ENCODE measurements around the gene PPP1R16B. TPM values are rescaled to one million over a fixed set of nuclear protein-coding genes. Genes with fewer than 3 reads are reported as not detected.
A peak's percentile ranks its signal among the peaks of the same experiment; 100 is the strongest.

The PPP1R16B gene
- total and polyA plus RNA-seq, 9 donors = 4.0 to 5.9 (median 5.1) TPM

GRCh38 chr20:38873050-38873581, 67.6 kb downstream of the PPP1R16B start:
- Histone ChIP-seq H3K36me3 (ENCODE audit: control insufficient read depth, insufficient read depth, low read length) (no peaks in the 10 kb centered on the region), H3K9me3 (replicated peaks; ENCODE audit: control insufficient read depth, low read depth, low read length) (peaks cover 2% of the 10 kb centered on the region), H3K27me3 (ENCODE audit: control insufficient read depth, insufficient read depth, low read length) (peaks cover 6% of the 10 kb centered on the region), H3K4me1 (ENCODE audit: control insufficient read depth, insufficient read depth, low read length) (peaks cover 5% of the 10 kb centered on the region), H3K4me3 (ENCODE audit: low read length) (no peak overlapping the region), H3K27ac (ENCODE audit: low read length) (no peak overlapping the region)
- DNase-seq = no peak
- 72% methylated on average over 7 of the region's 12 CpGs for WGBS (ENCODE audit: insufficient coverage)

- no peak for DNase-seq
- no peaks in the 10 kb centered on the region for H3K36me3 ChIP-seq (ENCODE audit: control insufficient read depth, insufficient read depth, low read length)
- H3K27ac ChIP-seq (ENCODE audit: low read length) = peak overlapping the region; percentile 69
- 45% methylated on average over 3 of the region's 4 CpGs for WGBS (ENCODE audit: insufficient coverage)
- H3K4me1 ChIP-seq (ENCODE audit: control insufficient read depth, insufficient read depth, low read length) = peaks cover 5% of the 10 kb centered on the region
- H3K27me3 ChIP-seq (ENCODE audit: control insufficient read depth, insufficient read depth, low read length) = peaks cover 9% of the 10 kb centered on the region
- no peaks in the 10 kb centered on the region for H3K9me3 ChIP-seq (replicated peaks; ENCODE audit: control insufficient read depth, low read depth, low read length)
- no peak overlapping the region for H3K4me3 ChIP-seq (ENCODE audit: low read length)
These were observed 69.1 kb downstream of the PPP1R16B start for GRCh38 chr20:38874460-38875174.

- Histone ChIP-seq H3K4me1 (ENCODE audit: control insufficient read depth, insufficient read depth, low read length) (peaks cover 5% of the 10 kb centered on the region), H3K9me3 (replicated peaks; ENCODE audit: control insufficient read depth, low read depth, low read length) (no peaks in the 10 kb centered on the region), H3K27me3 (ENCODE audit: control insufficient read depth, insufficient read depth, low read length) (peaks cover 12% of the 10 kb centered on the region), H3K4me3 (ENCODE audit: low read length) (no peak overlapping the region), H3K36me3 (ENCODE audit: control insufficient read depth, insufficient read depth, low read length) (no peaks in the 10 kb centered on the region), H3K27ac (ENCODE audit: low read length) (peak overlapping the region; percentile 69)
- WGBS (ENCODE audit: insufficient coverage) = 17% methylated on average over 2 of the region's 11 CpGs
- peak; percentile 22 for DNase-seq
These were observed 69.9 kb downstream of the PPP1R16B start for GRCh38 chr20:38875175-38875993.

GRCh38 chr20:38877483-38877882, 72.0 kb downstream of the PPP1R16B start:
- no peak overlapping the region for H3K27ac ChIP-seq (ENCODE audit: low read length)
- DNase-seq = no peak
- no peaks in the 10 kb centered on the region for H3K9me3 ChIP-seq (replicated peaks; ENCODE audit: control insufficient read depth, low read depth, low read length)
- peaks cover 5% of the 10 kb centered on the region for H3K27me3 ChIP-seq (ENCODE audit: control insufficient read depth, insufficient read depth, low read length)
- no peak overlapping the region for H3K4me3 ChIP-seq (ENCODE audit: low read length)
- WGBS (ENCODE audit: insufficient coverage) = no CpG with 5 or more reads among the region's 6 CpGs
- peaks cover 5% of the 10 kb centered on the region for H3K4me1 ChIP-seq (ENCODE audit: control insufficient read depth, insufficient read depth, low read length)
- no peaks in the 10 kb centered on the region for H3K36me3 ChIP-seq (ENCODE audit: control insufficient read depth, insufficient read depth, low read length)

- WGBS (ENCODE audit: insufficient coverage) = 2% methylated on average over 8 of the region's 9 CpGs
- no peak overlapping the region for H3K4me3 ChIP-seq (ENCODE audit: low read length)
- H3K27me3 ChIP-seq (ENCODE audit: control insufficient read depth, insufficient read depth, low read length) = peaks cover 7% of the 10 kb centered on the region
- no peaks in the 10 kb centered on the region for H3K36me3 ChIP-seq (ENCODE audit: control insufficient read depth, insufficient read depth, low read length)
- H3K27ac ChIP-seq (ENCODE audit: low read length) = no peak overlapping the region
- H3K4me1 ChIP-seq (ENCODE audit: control insufficient read depth, insufficient read depth, low read length) = peaks cover 5% of the 10 kb centered on the region
- peak; percentile 51 for DNase-seq
- no peaks in the 10 kb centered on the region for H3K9me3 ChIP-seq (replicated peaks; ENCODE audit: control insufficient read depth, low read depth, low read length)
These were observed 73.4 kb downstream of the PPP1R16B start for GRCh38 chr20:38878866-38879265.

- H3K4me1 ChIP-seq (ENCODE audit: control insufficient read depth, insufficient read depth, low read length) = no peaks in the 10 kb centered on the region
- WGBS (ENCODE audit: insufficient coverage) = 71% methylated on average over 10 of the region's 14 CpGs
- H3K36me3 ChIP-seq (ENCODE audit: control insufficient read depth, insufficient read depth, low read length) = no peaks in the 10 kb centered on the region
- H3K4me3 ChIP-seq (ENCODE audit: low read length) = no peak overlapping the region
- H3K27me3 ChIP-seq (ENCODE audit: control insufficient read depth, insufficient read depth, low read length) = peaks cover 7% of the 10 kb centered on the region
- no peaks in the 10 kb centered on the region for H3K9me3 ChIP-seq (replicated peaks; ENCODE audit: control insufficient read depth, low read depth, low read length)
- no peak for DNase-seq
- no peak overlapping the region for H3K27ac ChIP-seq (ENCODE audit: low read length)
These were observed 75.6 kb downstream of the PPP1R16B start for GRCh38 chr20:38880952-38881735.

- Histone ChIP-seq H3K4me3 (ENCODE audit: low read length) (no peak overlapping the region), H3K4me1 (ENCODE audit: control insufficient read depth, insufficient read depth, low read length) (no peaks in the 10 kb centered on the region), H3K36me3 (ENCODE audit: control insufficient read depth, insufficient read depth, low read length) (no peaks in the 10 kb centered on the region), H3K27ac (ENCODE audit: low read length) (no peak overlapping the region), H3K9me3 (replicated peaks; ENCODE audit: control insufficient read depth, low read depth, low read length) (no peaks in the 10 kb centered on the region), H3K27me3 (ENCODE audit: control insufficient read depth, insufficient read depth, low read length) (peaks cover 7% of the 10 kb centered on the region)
- no peak for DNase-seq
- 95% methylated on average over 2 of the region's 4 CpGs for WGBS (ENCODE audit: insufficient coverage)
These were observed 76.4 kb downstream of the PPP1R16B start for GRCh38 chr20:38881806-38882440.

- no peaks in the 10 kb centered on the region for H3K4me1 ChIP-seq (ENCODE audit: control insufficient read depth, insufficient read depth, low read length)
- peaks cover 9% of the 10 kb centered on the region for H3K27me3 ChIP-seq (ENCODE audit: control insufficient read depth, insufficient read depth, low read length)
- H3K36me3 ChIP-seq (ENCODE audit: control insufficient read depth, insufficient read depth, low read length) = no peaks in the 10 kb centered on the region
- no peak overlapping the region for H3K4me3 ChIP-seq (ENCODE audit: low read length)
- WGBS (ENCODE audit: insufficient coverage) = 71% methylated on average over 2 of the region's 2 CpGs
- DNase-seq = no peak
- no peak overlapping the region for H3K27ac ChIP-seq (ENCODE audit: low read length)
- no peaks in the 10 kb centered on the region for H3K9me3 ChIP-seq (replicated peaks; ENCODE audit: control insufficient read depth, low read depth, low read length)
These were observed 77.1 kb downstream of the PPP1R16B start for GRCh38 chr20:38882600-38882999.

- WGBS (ENCODE audit: insufficient coverage) = 49% methylated on average over 12 of the region's 20 CpGs
- H3K9me3 ChIP-seq (replicated peaks; ENCODE audit: control insufficient read depth, low read depth, low read length) = no peaks in the 10 kb centered on the region
- peaks cover 9% of the 10 kb centered on the region for H3K27me3 ChIP-seq (ENCODE audit: control insufficient read depth, insufficient read depth, low read length)
- no peak overlapping the region for H3K4me3 ChIP-seq (ENCODE audit: low read length)
- no peak overlapping the region for H3K27ac ChIP-seq (ENCODE audit: low read length)
- no peaks in the 10 kb centered on the region for H3K4me1 ChIP-seq (ENCODE audit: control insufficient read depth, insufficient read depth, low read length)
- no peaks in the 10 kb centered on the region for H3K36me3 ChIP-seq (ENCODE audit: control insufficient read depth, insufficient read depth, low read length)
- no peak for DNase-seq
These were observed 77.8 kb downstream of the PPP1R16B start for GRCh38 chr20:38883081-38883980.

Measured in muscle of leg (tissue), 11 donors.